OCI-LY7 (cell line): ENCODE measurements around the gene CHRDL1.

Experiments used
- EZH2phosphoT487 ChIP-seq: fragments of 200-600 bp; sonication (generic); IDR thresholded peaks from 2 replicates; pipeline ENCODE4 v1.6.1; 2018; ENCODE audit warnings: low read depth, borderline replicate concordance, mild to moderate bottlenecking, mixed run types, antibody characterized with exemption, low read length, moderate library complexity, mixed read lengths
- TF ChIP-seq, protein P1 (sequence below): fragments of 200-600 bp; sonication (generic); conservative IDR thresholded peaks from 2 replicates; pipeline ENCODE4 v1.5.1; 2014; ENCODE audit warnings: mild to moderate bottlenecking, antibody characterized with exemption, low read length, moderate library complexity, mixed read lengths

DNA sequence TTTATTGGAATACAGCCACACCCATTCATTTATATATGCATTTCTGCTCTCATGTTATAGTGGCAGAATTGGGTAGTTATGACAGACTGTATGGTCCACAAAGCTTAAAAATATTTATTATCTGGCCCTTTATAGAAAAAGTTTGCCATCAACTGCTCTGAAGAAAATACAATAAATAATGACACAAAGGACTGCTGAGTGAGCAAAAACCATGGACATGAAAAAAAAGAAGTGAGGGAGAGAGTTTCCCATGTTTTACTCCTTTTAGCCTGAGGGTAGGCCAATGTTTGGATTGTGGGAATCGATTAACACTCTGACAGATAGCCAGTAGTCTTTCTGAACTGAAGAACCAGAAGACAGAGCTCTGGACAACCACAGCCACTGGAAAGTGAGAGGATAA, 149.2 kb downstream of the CHRDL1 start:
- TF ChIP-seq, protein P1, sequence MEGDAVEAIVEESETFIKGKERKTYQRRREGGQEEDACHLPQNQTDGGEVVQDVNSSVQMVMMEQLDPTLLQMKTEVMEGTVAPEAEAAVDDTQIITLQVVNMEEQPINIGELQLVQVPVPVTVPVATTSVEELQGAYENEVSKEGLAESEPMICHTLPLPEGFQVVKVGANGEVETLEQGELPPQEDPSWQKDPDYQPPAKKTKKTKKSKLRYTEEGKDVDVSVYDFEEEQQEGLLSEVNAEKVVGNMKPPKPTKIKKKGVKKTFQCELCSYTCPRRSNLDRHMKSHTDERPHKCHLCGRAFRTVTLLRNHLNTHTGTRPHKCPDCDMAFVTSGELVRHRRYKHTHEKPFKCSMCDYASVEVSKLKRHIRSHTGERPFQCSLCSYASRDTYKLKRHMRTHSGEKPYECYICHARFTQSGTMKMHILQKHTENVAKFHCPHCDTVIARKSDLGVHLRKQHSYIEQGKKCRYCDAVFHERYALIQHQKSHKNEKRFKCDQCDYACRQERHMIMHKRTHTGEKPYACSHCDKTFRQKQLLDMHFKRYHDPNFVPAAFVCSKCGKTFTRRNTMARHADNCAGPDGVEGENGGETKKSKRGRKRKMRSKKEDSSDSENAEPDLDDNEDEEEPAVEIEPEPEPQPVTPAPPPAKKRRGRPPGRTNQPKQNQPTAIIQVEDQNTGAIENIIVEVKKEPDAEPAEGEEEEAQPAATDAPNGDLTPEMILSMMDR: no peak
- TF ChIP-seq EZH2phosphoT487: no peak
